K562 (cell line): ENCODE measurements around the gene ALKBH7. TPM values are rescaled to one million over a fixed set of nuclear protein-coding genes. Genes with fewer than 3 reads are reported as not detected.
A peak's percentile ranks its signal among the peaks of the same experiment; 100 is the strongest.

Experiments used
- CTCF ChIP-seq, 3 experiments: IDR thresholded peaks in 2 of 3; conservative IDR thresholded peaks in 1 of 3; 2 replicates each; pipeline ENCODE4 v1.5.1; 2011 to 2012; ENCODE audit warnings: low read length in 3 of 3, mild to moderate bottlenecking in 3 of 3, control low read depth in 2 of 3, improper control_type of control experiment in 1 of 3, inconsistent platforms in 1 of 3, low read depth in 1 of 3, mixed read lengths in 1 of 3, moderate library complexity in 1 of 3; ENCODE audit not compliant: insufficient read depth in 2 of 3
- HDGF ChIP-seq: fragments of 450-650 bp; IDR thresholded peaks from 2 replicates; pipeline ENCODE4 v1.6.1; 2016
- HLTF ChIP-seq: fragments of 450-650 bp; IDR thresholded peaks from 2 replicates; pipeline ENCODE4 v1.6.1; 2016
- KDM5B ChIP-seq: fragments of 200-600 bp; sonication (generic); IDR thresholded peaks from 2 replicates; pipeline ENCODE4 v1.6.1; 2012; ENCODE audit warnings: low read depth, mild to moderate bottlenecking, moderate library complexity, low read length, control low read depth, inconsistent platforms; ENCODE audit not compliant: insufficient replicate concordance
- L3MBTL2 ChIP-seq: fragments of 450-650 bp; IDR thresholded peaks from 2 replicates; pipeline ENCODE4 v1.6.1; 2016; ENCODE audit warnings: mild to moderate bottlenecking, moderate library complexity
- MAX ChIP-seq: sonication (generic); formaldehyde crosslinking; IDR thresholded peaks from 2 replicates; pipeline ENCODE4 v1.9.0; 2022; ENCODE audit warnings: mild to moderate bottlenecking, missing genetic modification reagents
- MCM2 ChIP-seq: fragments of 450-650 bp; IDR thresholded peaks from 2 replicates; pipeline ENCODE4 v1.6.1; 2017; ENCODE audit warnings: low read depth, mild to moderate bottlenecking
- MCM5 ChIP-seq: fragments of 450-650 bp; IDR thresholded peaks from 2 replicates; pipeline ENCODE4 v1.6.1; 2016; ENCODE audit warnings: low read depth
- MYNN ChIP-seq, 2 experiments: sonication (generic); formaldehyde crosslinking in 1 of 2; IDR thresholded peaks; 2 replicates each; pipeline versions ENCODE4 v1.5.0 to v1.6.1; 2016 to 2020; ENCODE audit warnings: antibody characterized with exemption in 1 of 2, missing genetic modification reagents in 1 of 2
- NR2C2 ChIP-seq, 2 experiments: fragments of 200-800 bp in 1 of 2; sonication (Bioruptor generic) in 1 of 2; sonication (generic) in 1 of 2; formaldehyde crosslinking in 1 of 2; IDR thresholded peaks; 2 replicates each; pipeline versions ENCODE4 v1.6.1 to v1.8.0; 2016 to 2022; ENCODE audit warnings: mild to moderate bottlenecking in 1 of 2, missing compliant biosample characterization in 1 of 2, missing genetic modification characterization in 1 of 2, missing genetic modification reagents in 1 of 2
- POLR2A ChIP-seq: fragments of 450-650 bp; conservative IDR thresholded peaks from 2 replicates; pipeline ENCODE4 v1.6.1; 2016
- POLR2AphosphoS2 ChIP-seq: IDR thresholded peaks from 2 replicates; pipeline ENCODE4 v1.6.1; 2012; ENCODE audit warnings: low read length, improper control_type of control experiment
- SAFB2 ChIP-seq: fragments of 200-400 bp; formaldehyde crosslinking; IDR thresholded peaks from 2 replicates; pipeline ENCODE4 v1.6.1; 2018; ENCODE audit warnings: borderline replicate concordance, low read length, low read depth, moderate library complexity; ENCODE audit not compliant: severe bottlenecking
- SREBF1 ChIP-seq: fragments of 150-350 bp; IDR thresholded peaks from 2 replicates; pipeline ENCODE4 v1.6.1; 2014; ENCODE audit warnings: antibody characterized with exemption, low read depth, low read length, borderline replicate concordance
- TEAD2 ChIP-seq: fragments of 450-650 bp; IDR thresholded peaks from 2 replicates; pipeline ENCODE4 v1.6.1; 2016; ENCODE audit warnings: missing genetic modification characterization, control low read depth, missing compliant biosample characterization
- ZC3H11A ChIP-seq: IDR thresholded peaks from 2 replicates; pipeline ENCODE4 v1.6.1; 2012; ENCODE audit warnings: low read depth, low read length, improper control_type of control experiment
- ZFP91 ChIP-seq: sonication (generic); formaldehyde crosslinking; IDR thresholded peaks from 2 replicates; pipeline ENCODE4 v1.8.0; 2022; ENCODE audit warnings: mild to moderate bottlenecking, missing genetic modification reagents
- ZHX1 ChIP-seq: fragments of 150-350 bp; conservative IDR thresholded peaks from 2 replicates; pipeline ENCODE4 v1.6.1; 2014; ENCODE audit warnings: low read length
- ZNF644 ChIP-seq: fragments of 200-800 bp; sonication (Bioruptor generic); IDR thresholded peaks from 2 replicates; pipeline ENCODE4 v1.6.1; 2016; ENCODE audit warnings: low read depth, missing genetic modification characterization, missing compliant biosample characterization
- ZNF764 ChIP-seq: fragments of 250-450 bp; sonication (Bioruptor Pico); IDR thresholded peaks from 2 replicates; pipeline ENCODE4 v1.4.0; 2020; ENCODE audit warnings: low read depth, mild to moderate bottlenecking, moderate library complexity
- ZNF778 ChIP-seq: fragments of 450-650 bp; formaldehyde crosslinking; IDR thresholded peaks from 2 replicates; pipeline ENCODE4 v1.4.0; 2020; ENCODE audit warnings: mild to moderate bottlenecking, moderate library complexity
- polyA plus RNA-seq, 8 experiments: library from polyadenylated mRNA; depleted of rRNA in 4 of 8; stranded (reverse) in 5 of 8; unstranded in 3 of 8; fragments of >200 nt; fragmentation: Nextera tagmentation in 2 of 8; fragmentation: Illumina TruSeq in 1 of 8; extraction: Ambion mirVana in 2 of 8; extraction: Trizol in 1 of 8; gene quantifications; 2 replicates each; pipeline versions ENCODE4 v1.2.1 to v1.2.3, GENCODE V29; 2011 to 2014; ENCODE audit warnings: inconsistent platforms in 1 of 8, missing spikeins in 1 of 8
- total RNA-seq, 7 experiments: library from RNA; depleted of rRNA in 6 of 7; stranded (reverse); fragments of >200 nt in 6 of 7; fragmentation: Illumina TruSeq in 2 of 7; extraction: Trizol in 2 of 7; gene quantifications; 2 replicates each; pipeline versions ENCODE4 v1.2.1 to v1.2.3, GENCODE V29; 2011 to 2021; ENCODE audit warnings: low replicate concordance in 1 of 7

The ALKBH7 gene
- total and polyA plus RNA-seq, 9 of the 15 experiments (the other 6 are each of a cell fraction or from before 2014, with no cell fraction given): 0.69 to 94.8 (median 17.6) TPM

GRCh38 chr19:6413721-6414643, 41.4 kb downstream of the ALKBH7 start (continued):
- TF ChIP-seq ZHX1 (no peak), MCM2 (no peak), MCM5 (no peak), NR2C2 (CRISPR knock-in tag; IDR thresholded peaks at IDR 0.05) (no peak), NR2C2 (tag; IDR thresholded peaks at IDR 0.05) (no peak), ZNF778 (CRISPR knock-in tag) (no peak), KDM5B (no peak), ZNF644 (tag) (no peak), ZFP91 (no peak), SREBF1 (no peak), TEAD2 (tag) (no peak), ZC3H11A (no peak), POLR2A (peak; percentile 45; the same call in 1 of the 2 replicates), L3MBTL2 (no peak), MAX (CRISPR knock-in tag) (no peak), CTCF (IDR thresholded peaks at IDR 0.05 in 2 of 3, conservative IDR thresholded peaks at IDR 0.05 in 1 of 3; ENCODE audit: insufficient read depth in 2 of 3, low read depth in 1 of 3, low read length in 3 of 3) (0 out of 6 replicates have a peak, but pooled peaks of 1 of the 3 experiments have one; percentile 8), HDGF (no peak), POLR2AphosphoS2 (no peak), HLTF (no peak), MYNN (IDR thresholded peaks at IDR 0.05) (no peak), MYNN (CRISPR knock-in tag; IDR thresholded peaks at IDR 0.05) (no peak), ZNF764 (CRISPR knock-in tag) (no peak), SAFB2 (no peak)
